Keratinocyte (primary cell): ENCODE measurements around the gene HDAC5. TPM values are rescaled to one million over a fixed set of nuclear protein-coding genes. Genes with fewer than 3 reads are reported as not detected.
A peak's percentile ranks its signal among the peaks of the same experiment; 100 is the strongest.

ENCODE experiments used
- DNase-seq: peaks from one replicate; pipeline ENCODE4 v3.0.0-alpha.2; 2011; ENCODE audit warnings: low read depth, missing footprints, low spot score
- FAIRE-seq: peaks from 2 replicates; lab custom pipeline; 2011; peaks lifted over from hg19 to GRCh38; lab: Jason Lieb, UNC
- H2AFZ ChIP-seq: 2 replicates; pipeline ENCODE4 v1.6.0; 2012; ENCODE audit warnings: low read length, control low read depth, inconsistent platforms; ENCODE audit not compliant: control insufficient read depth
- H3K27ac ChIP-seq: 2 replicates; pipeline ENCODE4 v1.5.1; 2011; ENCODE audit warnings: low read length; ENCODE audit not compliant: control insufficient read depth, insufficient read depth
- H3K27me3 ChIP-seq: 3 replicates; pipeline ENCODE4 v1.6.0; 2011; ENCODE audit warnings: low read length; ENCODE audit not compliant: control insufficient read depth, insufficient read depth; ENCODE audit errors: extremely low read depth
- H3K36me3 ChIP-seq, 2 experiments: 2 replicates in 1 of 2; 3 replicates in 1 of 2; pipeline ENCODE4 v1.5.1; 2011; ENCODE audit warnings: low read length in 2 of 2, mild to moderate bottlenecking in 1 of 2; ENCODE audit not compliant: control insufficient read depth in 2 of 2, insufficient read depth in 2 of 2; ENCODE audit errors: extremely low read depth in 1 of 2
- H3K4me1 ChIP-seq: 3 replicates; pipeline ENCODE4 v1.5.1; 2011; ENCODE audit warnings: low read length; ENCODE audit not compliant: control insufficient read depth, insufficient read depth; ENCODE audit errors: extremely low read depth
- H3K4me2 ChIP-seq: 3 replicates; pipeline ENCODE4 v1.6.0; 2011; ENCODE audit warnings: low read depth, low read length; ENCODE audit not compliant: control insufficient read depth, insufficient read depth; ENCODE audit errors: extremely low read depth
- H3K4me3 ChIP-seq, 3 experiments: fragments of 200-600 bp in 1 of 3; sonication (generic) in 1 of 3; 2 replicates in 2 of 3; 3 replicates in 1 of 3; pipeline ENCODE4 v1.5.1; 2011 to 2016; ENCODE audit warnings: low read length in 3 of 3, mild to moderate bottlenecking in 3 of 3, control low read depth in 2 of 3, inconsistent platforms in 1 of 3, low read depth in 1 of 3, mixed read lengths in 1 of 3, mixed run types in 1 of 3, moderate library complexity in 1 of 3; ENCODE audit not compliant: control insufficient read depth in 2 of 3, insufficient read depth in 2 of 3; ENCODE audit errors: extremely low read depth in 1 of 3
- H3K79me2 ChIP-seq: 2 replicates; pipeline ENCODE4 v1.6.0; 2012; ENCODE audit warnings: low read length; ENCODE audit not compliant: control insufficient read depth, insufficient read depth
- H3K9ac ChIP-seq: 3 replicates; pipeline ENCODE4 v1.6.0; 2011; ENCODE audit warnings: low read length; ENCODE audit not compliant: control insufficient read depth, insufficient read depth; ENCODE audit errors: extremely low read depth
- H3K9me1 ChIP-seq: 3 replicates; pipeline ENCODE4 v1.6.0; 2011; ENCODE audit warnings: low read length; ENCODE audit not compliant: control insufficient read depth, insufficient read depth; ENCODE audit errors: extremely low read depth
- H3K9me3 ChIP-seq: 2 replicates; pipeline ENCODE4 v1.5.1; 2012; ENCODE audit warnings: low read depth, low read length; ENCODE audit not compliant: control insufficient read depth
- H4K20me1 ChIP-seq: 3 replicates; pipeline ENCODE4 v1.6.0; 2011; ENCODE audit warnings: low read length; ENCODE audit not compliant: control insufficient read depth, insufficient read depth; ENCODE audit errors: extremely low read depth
- EZH2 ChIP-seq: IDR thresholded peaks from one replicate; pipeline ENCODE4 v1.6.1; 2012; ENCODE audit warnings: inconsistent platforms, mild to moderate bottlenecking, low read length, moderate library complexity
- dilution Hi-C: fragments of 300-500 bp; cut with MboI; formaldehyde crosslinking; loops from one replicate; pipeline ENCODE4 v1.7.0; 2020; ENCODE audit warnings: low sequenced_read_pairs; ENCODE audit not compliant: extremely low pct_ligation_motif_present
- polyA plus RNA-seq, 5 experiments: library from polyadenylated mRNA; depleted of rRNA in 3 of 5; stranded (reverse) in 3 of 5; stranded (forward) in 1 of 5; unstranded in 1 of 5; fragments of >200 nt; gene quantifications; 1 replicate in 1 of 5; 2 replicates in 3 of 5; 3 replicates in 1 of 5; pipeline versions ENCODE4 v1.2.1 to v1.2.3, GENCODE V29; 2011 to 2012; ENCODE audit warnings: missing spikeins in 2 of 5, low read depth in 1 of 5, low replicate concordance in 1 of 5
- TF ChIP-seq, protein P1 (sequence below), 3 experiments: IDR thresholded peaks in 1 of 3; conservative IDR thresholded peaks in 1 of 3; optimal IDR thresholded peaks in 1 of 3; 2 replicates in 2 of 3; 3 replicates in 1 of 3; pipeline versions ENCODE3 to v1.5.1; 2011; ENCODE audit warnings: low read length in 3 of 3, mild to moderate bottlenecking in 3 of 3, moderate library complexity in 2 of 3, control low read depth in 1 of 3, inconsistent platforms in 1 of 3; ENCODE audit not compliant: insufficient read depth in 2 of 3; ENCODE audit errors: extremely low read depth in 1 of 3

The HDAC5 gene
- polyA plus RNA-seq, 1 donor (not counting 4 experiments of a cell fraction or from before 2014, with no cell fraction given) = 4.5 TPM

GRCh38 chr17:44066204-44066930 lies 57.1 kb downstream of the HDAC5 start, which contains the start of gene LSM12:
Gene LSM12, minus strand, starts transcription at chr17:44066671. Its CDS starts 84 bp downstream, at chr17:44066587.
- H2AFZ ChIP-seq = peak within 1 kb of the TSS; percentile 90
- TF ChIP-seq EZH2 = no peak
- TF ChIP-seq, protein P1, sequence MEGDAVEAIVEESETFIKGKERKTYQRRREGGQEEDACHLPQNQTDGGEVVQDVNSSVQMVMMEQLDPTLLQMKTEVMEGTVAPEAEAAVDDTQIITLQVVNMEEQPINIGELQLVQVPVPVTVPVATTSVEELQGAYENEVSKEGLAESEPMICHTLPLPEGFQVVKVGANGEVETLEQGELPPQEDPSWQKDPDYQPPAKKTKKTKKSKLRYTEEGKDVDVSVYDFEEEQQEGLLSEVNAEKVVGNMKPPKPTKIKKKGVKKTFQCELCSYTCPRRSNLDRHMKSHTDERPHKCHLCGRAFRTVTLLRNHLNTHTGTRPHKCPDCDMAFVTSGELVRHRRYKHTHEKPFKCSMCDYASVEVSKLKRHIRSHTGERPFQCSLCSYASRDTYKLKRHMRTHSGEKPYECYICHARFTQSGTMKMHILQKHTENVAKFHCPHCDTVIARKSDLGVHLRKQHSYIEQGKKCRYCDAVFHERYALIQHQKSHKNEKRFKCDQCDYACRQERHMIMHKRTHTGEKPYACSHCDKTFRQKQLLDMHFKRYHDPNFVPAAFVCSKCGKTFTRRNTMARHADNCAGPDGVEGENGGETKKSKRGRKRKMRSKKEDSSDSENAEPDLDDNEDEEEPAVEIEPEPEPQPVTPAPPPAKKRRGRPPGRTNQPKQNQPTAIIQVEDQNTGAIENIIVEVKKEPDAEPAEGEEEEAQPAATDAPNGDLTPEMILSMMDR (optimal IDR thresholded peaks at IDR 0.05 in 1 of 3, IDR thresholded peaks at IDR 0.05 in 1 of 3, conservative IDR thresholded peaks at IDR 0.05 in 1 of 3; ENCODE audit: extremely low read depth in 1 of 3, insufficient read depth in 2 of 3, low read length in 3 of 3) = no peak
- H3K9ac ChIP-seq = peak within 1 kb of the TSS; percentile 92
- FAIRE-seq (no peak), DNase-seq (peak; percentile 48)
- H3K79me2 ChIP-seq = peaks cover 48% of the 10 kb centered on the region
- H3K27ac ChIP-seq = peak within 1 kb of the TSS; percentile 90
- H3K27me3 ChIP-seq = no peaks in the 10 kb centered on the region
- H3K4me2 ChIP-seq = peak within 1 kb of the TSS; percentile 91
- no peaks in the 10 kb centered on the region for H4K20me1 ChIP-seq
- peaks cover 3 to 14% of the 10 kb centered on the region in 2 experiments for H3K36me3 ChIP-seq
- no peaks in the 10 kb centered on the region for H3K9me3 ChIP-seq
- H3K9me1 ChIP-seq = no peaks in the 10 kb centered on the region
- dilution Hi-C loops = no loop called here
- H3K4me1 ChIP-seq = peaks cover 13% of the 10 kb centered on the region
- peak within 1 kb of the TSS; percentile 93 to 98 (median 98) for H3K4me3 ChIP-seq

- Histone ChIP-seq H2AFZ (no peak overlapping the region), H3K9me1 (no peaks in the 10 kb centered on the region), H3K79me2 (peaks cover 54% of the 10 kb centered on the region), H3K4me2 (peak overlapping the region; percentile 91), H4K20me1 (no peaks in the 10 kb centered on the region), H3K4me1 (peaks cover 13% of the 10 kb centered on the region), H3K4me3 (peak overlapping the region; percentile 93 to 98 (median 98)), H3K27ac (peak overlapping the region; percentile 90), H3K27me3 (no peaks in the 10 kb centered on the region), H3K9me3 (no peaks in the 10 kb centered on the region), H3K9ac (peak overlapping the region; percentile 92), H3K36me3 (peaks cover 3 to 15% of the 10 kb centered on the region in 2 experiments)
- FAIRE-seq (no peak), DNase-seq (no peak)
- TF ChIP-seq, protein P1 (optimal IDR thresholded peaks at IDR 0.05 in 1 of 3, IDR thresholded peaks at IDR 0.05 in 1 of 3, conservative IDR thresholded peaks at IDR 0.05 in 1 of 3; ENCODE audit: extremely low read depth in 1 of 3, insufficient read depth in 2 of 3, low read length in 3 of 3) = no peak
- no peak for TF ChIP-seq EZH2
- dilution Hi-C loops = no loop called here
Observed at GRCh38 chr17:44065668-44066203, 57.7 kb downstream of the HDAC5 start.
